Skeletal muscle tissue (tissue), 4 donors: ENCODE measurements around the gene AMFR. TPM values are rescaled to one million over a fixed set of nuclear protein-coding genes. Genes with fewer than 3 reads are reported as not detected.

Experiments
- H3K27ac ChIP-seq: one replicate; pipeline ENCODE4 v1.7.0; 2013; ENCODE audit warnings: mild to moderate bottlenecking, low read depth, low read length, inconsistent platforms
- H3K27me3 ChIP-seq, 3 donors: one replicate each; pipeline ENCODE4 v1.7.0; 2013; ENCODE audit warnings: low read length in 3 of 3; ENCODE audit not compliant: control insufficient read depth in 3 of 3, insufficient read depth in 3 of 3
- H3K36me3 ChIP-seq, 3 donors: one replicate each; pipeline ENCODE4 v1.7.0; 2013; ENCODE audit warnings: low read length in 3 of 3; ENCODE audit not compliant: control insufficient read depth in 3 of 3, insufficient read depth in 3 of 3
- H3K4me1 ChIP-seq, 3 donors: one replicate each; pipeline ENCODE4 v1.7.0; 2013; ENCODE audit warnings: low read length in 3 of 3, mild to moderate bottlenecking in 3 of 3; ENCODE audit not compliant: control insufficient read depth in 3 of 3, insufficient read depth in 3 of 3
- H3K4me3 ChIP-seq, 3 donors: one replicate each; pipeline ENCODE4 v1.7.0; 2013; ENCODE audit warnings: low read length in 3 of 3
- H3K9ac ChIP-seq, 3 donors: one replicate each; pipeline ENCODE4 v1.7.0; 2013; ENCODE audit warnings: low read length in 3 of 3, mild to moderate bottlenecking in 3 of 3, moderate library complexity in 2 of 3, low read depth in 1 of 3
- H3K9me3 ChIP-seq, 3 donors: one replicate each; pipeline ENCODE4 v1.7.0; 2013; ENCODE audit warnings: low read length in 3 of 3; ENCODE audit not compliant: control insufficient read depth in 3 of 3
- total RNA-seq: library from RNA; depleted of rRNA; stranded (reverse); fragments of >200 nt; gene quantifications from one replicate; pipeline ENCODE4 v1.2.3, GENCODE V29; 2014
- donor health status: Osteomylitis.

The AMFR gene
- total RNA-seq, 1 donor from 2014 or later = 130 TPM

DNA sequence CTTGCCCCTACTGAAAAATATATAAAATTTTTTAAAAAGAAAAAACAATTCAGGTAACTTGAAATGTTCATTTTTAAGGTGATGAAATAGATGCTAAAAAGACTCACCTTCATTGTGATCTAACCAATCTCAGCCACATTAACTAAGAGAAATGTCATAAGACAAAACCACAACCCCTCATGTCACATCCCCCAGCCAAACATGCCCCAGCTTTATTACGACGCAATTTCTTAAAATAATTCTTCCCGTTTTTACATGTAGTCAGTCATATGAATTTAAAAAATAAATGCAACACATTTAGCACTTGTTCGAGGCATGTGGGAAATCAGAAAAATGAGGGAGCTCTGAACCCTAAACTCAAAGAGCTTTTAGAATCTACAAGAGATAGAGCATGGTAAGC lies 9.5 kb downstream of the AMFR start:
- no peaks in the 10 kb centered on the region for H3K27me3 ChIP-seq
- H3K9ac ChIP-seq = no peak overlapping the region
- H3K4me3 ChIP-seq = no peak overlapping the region
- H3K36me3 ChIP-seq = peaks cover 4 to 13% (median 9%) of the 10 kb centered on the region in 3 donors
- no peaks in the 10 kb centered on the region for H3K9me3 ChIP-seq
- no peak overlapping the region for H3K27ac ChIP-seq
- H3K4me1 ChIP-seq = peaks cover 16 to 27% (median 20%) of the 10 kb centered on the region in 3 donors

DNA sequence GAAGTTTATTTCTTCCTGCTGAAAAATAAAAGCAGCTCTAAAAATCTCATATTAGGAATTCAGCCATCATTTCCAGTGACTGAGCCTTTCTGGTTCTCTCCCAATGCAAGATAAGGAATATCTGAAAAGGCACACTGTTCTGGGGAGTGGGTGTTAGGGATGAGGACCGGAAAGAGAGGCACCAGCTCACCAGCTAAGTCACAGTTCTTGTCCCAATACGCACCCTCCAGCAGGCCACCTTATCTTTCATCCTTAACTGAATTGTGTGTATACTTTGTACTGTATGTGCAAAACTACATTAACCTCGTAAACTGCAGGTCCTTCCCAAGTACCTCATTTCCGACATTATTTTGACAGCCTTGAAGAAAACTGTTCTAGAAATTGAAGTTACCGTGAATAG lies 11.0 kb downstream of the AMFR start:
- Histone ChIP-seq H3K4me3 (no peak overlapping the region), H3K36me3 (peaks cover 4 to 14% (median 9%) of the 10 kb centered on the region in 3 donors), H3K27ac (no peak overlapping the region), H3K9ac (no peak overlapping the region), H3K9me3 (no peaks in the 10 kb centered on the region), H3K4me1 (peaks cover 12 to 20% (median 14%) of the 10 kb centered on the region in 3 donors), H3K27me3 (no peaks in the 10 kb centered on the region)

DNA sequence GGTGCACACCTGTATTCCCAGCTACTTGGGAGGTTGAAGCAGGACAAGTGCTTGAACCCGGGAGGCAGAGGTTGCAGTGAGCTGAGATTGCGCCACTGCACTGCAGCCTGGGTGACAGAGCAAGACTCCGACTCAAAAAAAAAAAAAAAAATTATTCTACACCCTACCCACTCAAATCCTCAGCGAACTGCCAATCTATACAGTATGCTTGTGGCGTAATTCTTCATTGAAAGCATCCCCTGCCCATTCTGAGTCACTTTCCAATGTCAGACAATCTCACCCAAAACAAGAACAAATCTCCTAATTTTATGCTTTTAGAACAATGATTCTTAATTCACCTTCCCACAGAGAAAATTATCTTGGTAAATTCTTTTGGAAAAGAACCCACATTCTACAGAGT lies 12.0 kb downstream of the AMFR start:
- peaks cover 10 to 24% (median 17%) of the 10 kb centered on the region in 3 donors for H3K36me3 ChIP-seq
- no peaks in the 10 kb centered on the region for H3K9me3 ChIP-seq
- H3K4me3 ChIP-seq = no peak overlapping the region
- H3K27me3 ChIP-seq = no peaks in the 10 kb centered on the region
- H3K4me1 ChIP-seq = peaks cover 14 to 19% (median 16%) of the 10 kb centered on the region in 3 donors
- no peak overlapping the region for H3K27ac ChIP-seq
- H3K9ac ChIP-seq = no peak overlapping the region

DNA sequence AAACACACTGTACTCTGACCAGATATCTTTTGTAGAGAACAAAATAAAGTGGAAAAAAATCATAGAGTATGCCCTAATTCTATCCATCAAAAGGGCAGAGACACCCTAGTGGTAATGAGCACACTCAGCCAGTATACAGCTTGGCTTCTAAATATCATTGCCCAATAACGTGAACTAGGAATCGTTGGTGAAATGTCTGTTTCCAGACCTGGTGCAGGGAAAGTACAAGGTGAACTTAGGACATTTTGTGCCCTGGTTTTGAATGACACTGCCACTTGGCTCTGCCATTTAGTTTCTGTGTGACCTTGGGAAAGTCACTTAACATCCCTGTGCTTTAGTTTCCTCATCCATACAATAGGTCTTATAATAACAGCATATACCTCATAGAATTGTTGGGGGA lies 13.7 kb downstream of the AMFR start:
- Histone ChIP-seq H3K36me3 (peaks cover 15 to 33% (median 24%) of the 10 kb centered on the region in 3 donors), H3K27me3 (no peaks in the 10 kb centered on the region), H3K4me1 (peaks cover 14 to 21% (median 19%) of the 10 kb centered on the region in 3 donors), H3K4me3 (no peak overlapping the region), H3K27ac (no peak overlapping the region), H3K9ac (no peak overlapping the region), H3K9me3 (no peaks in the 10 kb centered on the region)

DNA sequence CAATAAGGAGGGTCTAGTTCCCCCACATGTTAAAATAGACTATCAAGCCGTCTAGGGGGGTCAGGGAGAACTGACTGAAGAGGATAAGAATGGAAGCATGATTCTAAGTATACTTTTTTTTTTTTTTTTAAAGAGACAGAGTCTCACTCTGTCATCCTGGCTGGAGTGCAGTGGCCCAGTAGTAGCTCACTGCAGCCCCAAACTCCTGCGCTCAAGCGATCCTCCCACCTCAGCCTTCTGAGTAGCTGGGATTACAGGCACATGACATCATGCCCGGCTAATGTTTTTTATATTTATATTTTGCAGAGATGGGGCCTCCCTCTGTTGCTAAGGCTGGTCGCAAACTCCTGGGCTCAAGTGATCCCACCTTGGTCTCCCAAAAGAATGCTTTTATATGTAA lies 14.2 kb downstream of the AMFR start:
- peaks cover 15 to 33% (median 24%) of the 10 kb centered on the region in 3 donors for H3K36me3 ChIP-seq
- no peak overlapping the region for H3K27ac ChIP-seq
- H3K4me3 ChIP-seq = no peak overlapping the region
- H3K4me1 ChIP-seq = peaks cover 12 to 21% (median 19%) of the 10 kb centered on the region in 3 donors
- no peak overlapping the region for H3K9ac ChIP-seq
- H3K9me3 ChIP-seq = no peaks in the 10 kb centered on the region
- no peaks in the 10 kb centered on the region for H3K27me3 ChIP-seq

DNA sequence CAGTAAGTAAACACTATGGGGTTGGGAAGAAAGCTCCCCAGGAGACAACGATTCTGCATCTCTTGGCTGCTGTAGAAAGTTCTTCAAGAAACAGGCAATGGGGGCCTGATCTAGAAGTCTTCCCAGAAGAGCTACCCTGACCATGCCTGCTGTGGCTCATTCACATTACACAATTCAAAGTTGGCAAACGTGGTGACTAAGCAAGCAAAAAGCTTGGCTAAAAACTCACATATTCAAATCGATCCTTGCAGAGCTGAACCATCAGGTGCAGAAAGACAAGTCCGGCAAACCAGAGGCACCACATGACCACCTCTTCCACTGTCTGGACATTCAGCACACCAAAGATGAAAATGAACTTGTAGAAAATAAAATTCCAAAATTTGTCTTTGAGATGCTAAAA lies 16.1 kb downstream of the AMFR start:
- Histone ChIP-seq H3K4me1 (peaks cover 2 to 11% (median 7%) of the 10 kb centered on the region in 3 donors), H3K4me3 (no peak overlapping the region), H3K27me3 (no peaks in the 10 kb centered on the region), H3K9ac (no peak overlapping the region), H3K36me3 (peaks cover 22 to 42% (median 33%) of the 10 kb centered on the region in 3 donors), H3K27ac (no peak overlapping the region), H3K9me3 (no peaks in the 10 kb centered on the region)

DNA sequence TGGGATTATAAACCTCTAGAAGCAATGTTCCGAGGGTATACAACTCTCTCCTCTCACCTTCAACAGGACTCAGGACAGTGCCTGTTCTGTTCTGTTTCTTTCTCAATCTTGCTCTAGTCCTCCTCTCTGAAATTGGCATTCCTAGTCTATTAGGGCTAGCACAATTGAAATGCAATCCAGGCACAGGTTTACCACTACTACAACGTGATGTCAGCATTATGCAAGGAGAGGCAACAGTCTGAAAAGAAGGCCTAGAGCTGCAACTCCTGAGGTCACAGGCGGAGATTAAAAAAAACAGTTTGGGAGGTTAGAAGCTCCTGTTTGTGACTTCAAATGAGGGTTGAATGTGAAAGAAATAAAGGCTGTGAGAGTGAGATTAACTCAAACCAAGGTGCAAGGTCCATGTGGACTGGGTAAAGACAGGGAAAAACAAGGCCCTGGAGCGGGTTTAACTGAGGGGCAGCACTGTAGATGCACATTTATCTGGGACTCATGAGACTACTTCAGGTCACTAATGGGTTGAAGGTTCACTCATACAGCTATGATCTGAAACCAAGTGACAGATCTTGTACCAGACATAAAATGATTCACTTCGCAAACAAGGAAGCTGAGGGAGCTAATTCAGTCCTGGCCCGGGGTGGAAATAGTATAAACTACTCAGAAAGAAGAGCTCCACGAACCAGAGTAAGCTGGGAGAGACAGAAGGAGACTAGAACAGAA lies 16.8 kb downstream of the AMFR start:
- peaks cover 2 to 10% (median 7%) of the 10 kb centered on the region in 3 donors for H3K4me1 ChIP-seq
- peaks cover 22 to 42% (median 34%) of the 10 kb centered on the region in 3 donors for H3K36me3 ChIP-seq
- H3K9ac ChIP-seq = no peak overlapping the region
- H3K27ac ChIP-seq = no peak overlapping the region
- no peaks in the 10 kb centered on the region for H3K27me3 ChIP-seq
- H3K4me3 ChIP-seq = no peak overlapping the region
- no peaks in the 10 kb centered on the region for H3K9me3 ChIP-seq

DNA sequence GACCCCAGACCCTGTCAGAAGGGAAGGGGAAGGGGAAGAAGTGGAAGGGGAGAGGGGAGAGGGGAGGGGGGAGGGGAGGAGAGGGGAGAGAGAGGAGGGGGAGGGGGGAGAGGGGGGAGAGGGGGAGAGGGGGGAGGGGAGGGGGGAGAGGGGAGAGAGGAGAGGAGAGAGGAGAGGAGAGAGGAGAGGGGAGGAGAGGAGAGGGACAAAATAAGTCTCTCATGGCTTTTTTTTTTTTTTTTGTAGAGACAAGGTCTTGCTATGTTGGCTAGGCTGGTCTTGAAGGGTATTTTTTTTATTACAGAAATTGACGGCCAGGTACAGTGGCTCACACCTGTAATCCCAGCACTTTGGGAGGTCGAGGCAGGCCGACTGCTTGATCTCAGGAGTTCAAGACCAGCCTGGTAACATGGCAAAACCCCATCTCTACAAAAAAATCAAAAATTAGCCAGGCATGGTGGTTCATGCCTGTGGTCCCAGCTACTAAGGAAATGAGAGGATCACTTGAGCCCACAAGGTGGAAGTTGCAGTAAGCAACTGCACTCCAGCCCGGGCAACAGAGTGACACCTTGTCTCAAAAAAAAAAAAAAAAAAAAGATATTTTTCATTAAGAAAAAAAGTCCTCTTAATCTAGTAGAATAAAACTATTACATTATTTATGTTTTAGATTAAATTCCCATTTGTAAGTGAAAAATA lies 19.2 kb downstream of the AMFR start:
- Histone ChIP-seq H3K27ac (no peak overlapping the region), H3K27me3 (no peaks in the 10 kb centered on the region), H3K9me3 (no peaks in the 10 kb centered on the region), H3K4me1 (peaks cover 2 to 17% (median 12%) of the 10 kb centered on the region in 3 donors), H3K4me3 (no peak overlapping the region), H3K36me3 (peaks cover 36 to 49% (median 44%) of the 10 kb centered on the region in 3 donors), H3K9ac (no peak overlapping the region)

DNA sequence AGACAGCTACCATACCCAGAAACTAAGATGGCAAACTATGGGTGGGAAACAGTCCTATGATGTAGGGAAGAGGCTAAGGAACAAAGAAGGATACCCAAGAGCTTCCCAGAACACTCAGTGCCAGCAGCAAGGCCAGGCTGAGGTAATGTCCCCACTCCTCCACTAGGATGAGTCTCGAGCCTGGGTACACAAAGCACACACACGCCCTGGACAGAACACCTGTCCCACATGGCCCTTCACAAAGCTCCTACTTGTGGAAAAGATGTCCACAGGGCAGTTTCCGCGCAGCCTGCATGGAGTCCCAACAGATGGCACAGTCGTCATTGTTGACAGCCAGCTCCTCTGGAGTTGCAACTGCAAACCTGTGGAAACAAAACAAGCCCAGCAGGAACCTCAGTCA lies 23.9 kb downstream of the AMFR start:
- Histone ChIP-seq H3K9ac (no peak overlapping the region), H3K36me3 (peaks cover 29 to 39% (median 34%) of the 10 kb centered on the region in 3 donors), H3K27ac (peak overlapping the region; percentile 39), H3K4me3 (no peak overlapping the region), H3K4me1 (peaks cover 6 to 16% (median 14%) of the 10 kb centered on the region in 3 donors), H3K9me3 (no peaks in the 10 kb centered on the region), H3K27me3 (no peaks in the 10 kb centered on the region)

DNA sequence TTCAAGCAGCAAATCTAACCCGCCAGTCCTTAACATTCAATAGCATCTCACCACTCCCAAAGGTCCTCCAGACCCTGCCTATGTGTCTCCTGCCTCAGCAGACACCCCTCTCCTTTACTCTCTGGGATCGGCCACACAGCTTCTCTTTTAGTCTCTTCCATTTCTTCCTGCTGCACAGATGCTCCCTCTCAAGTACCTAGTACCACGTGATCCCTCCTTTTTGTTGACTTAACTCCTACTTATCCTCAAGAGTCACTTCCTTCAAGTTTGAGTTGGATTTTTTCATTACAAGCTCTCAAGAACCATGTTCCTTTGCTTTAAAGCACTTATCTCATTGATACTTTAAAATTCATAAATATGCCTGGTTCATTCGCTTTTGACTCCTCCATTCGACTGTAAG lies 24.9 kb downstream of the AMFR start:
- no peak overlapping the region for H3K4me3 ChIP-seq
- no peak overlapping the region for H3K9ac ChIP-seq
- no peaks in the 10 kb centered on the region for H3K27me3 ChIP-seq
- peaks cover 6 to 16% (median 14%) of the 10 kb centered on the region in 3 donors for H3K4me1 ChIP-seq
- H3K9me3 ChIP-seq = no peaks in the 10 kb centered on the region
- no peak overlapping the region for H3K27ac ChIP-seq
- peaks cover 29 to 39% (median 34%) of the 10 kb centered on the region in 3 donors for H3K36me3 ChIP-seq
